ENCODE data around the gene ADAMTS18. TPM values are rescaled to one million over a fixed set of nuclear protein-coding genes. Genes with fewer than 3 reads are reported as not detected.
A peak's percentile ranks its signal among the peaks of the same experiment; 100 is the strongest.

Gene ADAMTS18
- total and polyA plus RNA-seq, 8 donors, result 0.18 to 4.6 (median 3.6) TPM; not detected in 1

- ATAC-seq (no peak), DNase-seq (no peak)
- Histone ChIP-seq H3K4me1 (no peaks in the 10 kb centered on the region), H3K27ac (no peak overlapping the region), H3K27me3 (no peaks in the 10 kb centered on the region), H3K9me3 (no peaks in the 10 kb centered on the region), H3K36me3 (no peaks in the 10 kb centered on the region), H3K4me3 (no peak overlapping the region)
- intact Hi-C loops (cut with DNase I), result no loop called here
- no peak for TF ChIP-seq CTCF (IDR thresholded peaks at IDR 0.05)
These were observed 111.1 kb downstream of the ADAMTS18 start for GRCh38 chr16:77323695-77324094.

GRCh38 chr16:77322757-77323156, 112.1 kb downstream of the ADAMTS18 start:
- DNase-seq (no peak), ATAC-seq (no peak)
- no peaks in the 10 kb centered on the region for H3K4me1 ChIP-seq
- H3K4me3 ChIP-seq, result no peak overlapping the region
- no peak overlapping the region for H3K27ac ChIP-seq
- intact Hi-C loops (cut with DNase I), result no loop called here
- no peaks in the 10 kb centered on the region for H3K36me3 ChIP-seq
- H3K27me3 ChIP-seq, result no peaks in the 10 kb centered on the region
- TF ChIP-seq CTCF (IDR thresholded peaks at IDR 0.05), result no peak
- H3K9me3 ChIP-seq, result no peaks in the 10 kb centered on the region

GRCh38 chr16:77317059-77317458, 117.8 kb downstream of the ADAMTS18 start:
- no peak overlapping the region for H3K4me3 ChIP-seq
- H3K27me3 ChIP-seq, result no peaks in the 10 kb centered on the region
- intact Hi-C loops (cut with DNase I), result no loop called here
- H3K36me3 ChIP-seq, result no peaks in the 10 kb centered on the region
- ATAC-seq (no peak), DNase-seq (no peak)
- H3K4me1 ChIP-seq, result no peaks in the 10 kb centered on the region
- no peak overlapping the region for H3K27ac ChIP-seq
- H3K9me3 ChIP-seq, result no peaks in the 10 kb centered on the region
- no peak for TF ChIP-seq CTCF (IDR thresholded peaks at IDR 0.05)

- no peak for ATAC-seq
- no peaks in the 10 kb centered on the region for H3K9me3 ChIP-seq
- no peak overlapping the region for H3K27ac ChIP-seq
- intact Hi-C loops (cut with DNase I), result no loop called here
- no peak for DNase-seq
- no peaks in the 10 kb centered on the region for H3K4me1 ChIP-seq
- no peaks in the 10 kb centered on the region for H3K36me3 ChIP-seq
- no peak for TF ChIP-seq CTCF (IDR thresholded peaks at IDR 0.05)
- no peaks in the 10 kb centered on the region for H3K27me3 ChIP-seq
- no peak overlapping the region for H3K4me3 ChIP-seq
These were observed 124.0 kb downstream of the ADAMTS18 start for GRCh38 chr16:77310877-77311276.

GRCh38 chr16:77308163-77308561, 126.7 kb downstream of the ADAMTS18 start:
- DNase-seq (no peak), ATAC-seq (peak; percentile 60)
- Histone ChIP-seq H3K27me3 (no peaks in the 10 kb centered on the region), H3K36me3 (no peaks in the 10 kb centered on the region), H3K9me3 (no peaks in the 10 kb centered on the region), H3K27ac (no peak overlapping the region), H3K4me3 (no peak overlapping the region), H3K4me1 (no peaks in the 10 kb centered on the region)
- TF ChIP-seq CTCF (IDR thresholded peaks at IDR 0.05), result no peak
- intact Hi-C loops (cut with DNase I), result no loop called here

Data from left lung (tissue), 10 donors.